Muscle layer of colon (tissue), 2 donors: ENCODE data around the gene LTB.
A peak's percentile ranks its signal among the peaks of the same experiment; 100 is the strongest.
"Not testable (repeated sequence)": the region's sequence is repeated elsewhere in the genome, so short reads cannot be mapped to it uniquely, and the experiment has no call there.

ENCODE experiments used
- H3K27ac ChIP-seq: one replicate; pipeline ENCODE4 v1.7.0; 2013; ENCODE audit warnings: low read depth, mild to moderate bottlenecking, low read length, moderate library complexity
- H3K27me3 ChIP-seq, 2 donors: one replicate each; pipeline ENCODE4 v1.7.0; 2013; ENCODE audit warnings: low read length in 2 of 2, mild to moderate bottlenecking in 2 of 2; ENCODE audit not compliant: insufficient read depth in 2 of 2, control insufficient read depth in 1 of 2
- H3K36me3 ChIP-seq: one replicate; pipeline ENCODE4 v1.7.0; 2013; ENCODE audit warnings: mild to moderate bottlenecking, low read length; ENCODE audit not compliant: insufficient read depth
- H3K4me1 ChIP-seq: one replicate; pipeline ENCODE4 v1.7.0; 2013; ENCODE audit warnings: mild to moderate bottlenecking, low read length; ENCODE audit not compliant: insufficient read depth
- H3K4me3 ChIP-seq, 2 donors: one replicate each; pipeline ENCODE4 v1.7.0; 2013; ENCODE audit warnings: low read length in 2 of 2, low read depth in 1 of 2, mild to moderate bottlenecking in 1 of 2, moderate library complexity in 1 of 2
- H3K9ac ChIP-seq: one replicate; pipeline ENCODE4 v1.7.0; 2013; ENCODE audit warnings: low read length
- H3K9me3 ChIP-seq: one replicate; pipeline ENCODE4 v1.7.0; 2013; ENCODE audit warnings: mild to moderate bottlenecking, low read length
- donor health status: abdominal sarcoma.
- donor health status: Adenocarcinoma of cecum.

Gene LTB

GRCh38 chr6:31557443-31558317, 24.5 kb downstream of the LTB start:
- Histone ChIP-seq H3K36me3 (peaks cover 42% of the 10 kb centered on the region), H3K27ac (peak overlapping the region; percentile 38), H3K9me3 (no peaks in the 10 kb centered on the region), H3K9ac (no peak overlapping the region), H3K4me1 (peaks cover 10% of the 10 kb centered on the region), H3K27me3 (no peaks in the 10 kb centered on the region), H3K4me3 (no peak overlapping the region)

GRCh38 chr6:31556307-31556706, 25.9 kb downstream of the LTB start:
- Histone ChIP-seq H3K9ac (no peak overlapping the region), H3K9me3 (no peaks in the 10 kb centered on the region), H3K27me3 (no peaks in the 10 kb centered on the region), H3K27ac (no peak overlapping the region), H3K4me1 (peaks cover 10% of the 10 kb centered on the region), H3K36me3 (peaks cover 42% of the 10 kb centered on the region), H3K4me3 (no peak overlapping the region)

DNA sequence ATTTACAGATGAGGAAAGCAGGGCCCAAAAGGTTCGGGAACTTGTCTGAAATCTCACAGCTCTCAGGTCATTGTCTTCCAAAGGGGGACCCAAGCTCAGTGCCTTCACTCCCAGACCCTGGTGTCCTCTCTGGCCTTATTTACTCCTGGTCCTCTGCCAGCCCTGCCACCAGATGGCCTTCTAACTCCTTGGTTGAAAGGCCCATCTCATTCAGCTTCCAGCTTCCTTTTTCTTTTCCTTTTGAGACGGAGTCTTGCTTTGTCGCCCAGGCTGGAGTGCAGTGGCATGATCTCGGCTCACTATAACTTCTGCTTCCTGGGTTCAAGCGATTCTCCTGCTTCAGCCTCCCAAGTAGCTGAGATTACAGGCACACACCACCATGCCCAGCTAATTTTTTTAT, 30.9 kb downstream of the LTB start:
- peaks cover 17% of the 10 kb centered on the region for H3K4me1 ChIP-seq
- H3K27ac ChIP-seq, H3K27me3 ChIP-seq, H3K4me3 ChIP-seq, H3K9ac ChIP-seq, H3K9me3 ChIP-seq, H3K36me3 ChIP-seq: not testable (repeated sequence)

- Histone ChIP-seq H3K9me3 (no peaks in the 10 kb centered on the region), H3K36me3 (no peaks in the 10 kb centered on the region), H3K4me1 (peaks cover 19% of the 10 kb centered on the region), H3K9ac (peak overlapping the region; percentile 38), H3K27ac (peak overlapping the region; percentile 86), H3K27me3 (no peaks in the 10 kb centered on the region), H3K4me3 (peak overlapping the region in 1 of 2 donors; percentile 74)
Observed at GRCh38 chr6:31548544-31548873, 33.7 kb downstream of the LTB start.

DNA sequence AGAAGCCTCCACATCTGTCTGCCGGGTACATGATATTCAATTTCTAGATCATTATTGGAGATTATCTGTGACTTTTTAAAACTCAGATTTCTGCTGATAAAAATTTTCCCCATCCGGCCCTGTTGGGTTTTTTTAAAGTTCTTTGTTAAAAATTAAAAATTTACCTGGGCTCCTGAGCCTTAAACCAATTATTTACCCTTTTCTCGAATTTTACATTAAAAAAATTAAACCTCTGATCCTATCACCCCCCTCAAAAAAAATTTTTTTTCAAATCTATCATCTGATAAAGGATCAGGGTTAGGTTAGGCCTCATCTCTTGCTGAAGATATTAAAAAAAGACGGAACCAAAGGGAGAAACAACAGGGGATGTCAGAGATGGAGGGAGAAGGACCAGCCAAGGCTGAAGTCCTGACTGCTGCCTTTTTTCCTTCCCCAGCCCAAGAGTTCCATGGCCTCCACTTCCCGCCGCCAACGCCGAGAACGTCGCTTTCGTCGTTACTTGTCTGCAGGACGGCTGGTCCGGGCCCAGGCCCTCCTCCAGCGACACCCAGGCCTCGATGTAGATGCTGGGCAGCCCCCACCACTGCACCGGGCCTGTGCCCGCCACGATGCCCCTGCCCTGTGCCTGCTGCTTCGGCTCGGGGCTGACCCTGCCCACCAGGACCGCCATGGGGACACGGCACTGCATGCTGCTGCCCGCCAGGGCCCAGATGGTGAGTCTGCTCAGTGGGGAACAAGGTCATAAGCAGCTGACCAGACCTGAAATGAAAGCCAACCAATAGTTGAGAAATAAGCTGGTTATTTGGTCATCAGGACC, 34.3 kb downstream of the LTB start:
- Histone ChIP-seq H3K4me1 (peaks cover 23% of the 10 kb centered on the region), H3K27ac (peak overlapping the region; percentile 86), H3K9me3 (no peaks in the 10 kb centered on the region), H3K27me3 (no peaks in the 10 kb centered on the region), H3K36me3 (no peaks in the 10 kb centered on the region), H3K4me3 (peak overlapping the region; percentile 28 to 74), H3K9ac (peak overlapping the region; percentile 38)

GRCh38 chr6:31546958-31547726, 35.1 kb downstream of the LTB start, which contains the start of gene NFKBIL1:
NFKBIL1 (plus strand) TSS chr6:31547608; CDS start chr6:31547695, 87 bp downstream.
- peak within 1 kb of the TSS; percentile 86 for H3K27ac ChIP-seq
- peak within 1 kb of the TSS; percentile 77 for H3K9ac ChIP-seq
- H3K36me3 ChIP-seq: no peaks in the 10 kb centered on the region
- H3K4me1 ChIP-seq: peaks cover 28% of the 10 kb centered on the region
- H3K27me3 ChIP-seq: no peaks in the 10 kb centered on the region
- no peaks in the 10 kb centered on the region for H3K9me3 ChIP-seq
- H3K4me3 ChIP-seq: peak within 1 kb of the TSS; percentile 47 to 74

DNA sequence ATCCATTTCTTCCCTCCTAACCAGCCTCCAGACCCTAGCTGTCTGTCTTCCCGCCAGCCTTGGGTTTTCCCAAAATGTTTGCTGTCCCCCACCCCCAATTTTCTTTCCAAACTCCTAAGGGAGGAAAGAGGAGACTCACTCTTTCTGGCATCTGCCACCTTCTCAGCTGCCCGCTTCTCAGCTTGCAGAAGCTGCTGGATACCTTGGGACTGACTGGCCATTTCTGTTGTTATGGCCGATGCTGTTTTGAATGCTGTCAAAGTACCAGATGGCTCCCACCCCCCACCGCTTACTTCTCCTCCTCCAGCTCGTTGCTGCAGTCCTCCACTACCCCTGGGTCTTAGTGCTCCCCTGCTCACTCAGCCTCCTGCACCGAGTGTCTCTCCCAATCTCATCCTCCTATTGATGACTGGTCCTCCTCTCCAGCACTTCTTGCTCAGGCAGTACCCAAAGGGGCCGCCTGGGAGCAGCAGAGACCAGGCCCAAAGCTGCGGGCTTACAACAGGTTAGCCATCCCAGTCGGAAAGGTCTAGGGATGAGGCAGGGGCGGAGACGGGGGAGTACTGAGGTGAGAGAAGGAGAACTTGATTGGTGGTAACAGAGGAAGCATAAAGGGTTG, 35.8 kb downstream of the LTB start, which contains the start of gene ATP6V1G2:
ATP6V1G2 (minus strand) TSS at position 270 of the 619 bp plus-strand sequence; CDS start at position 221, 49 bp downstream.
- H3K4me1 ChIP-seq: peaks cover 28% of the 10 kb centered on the region
- H3K27ac ChIP-seq: peak within 1 kb of the TSS; percentile 86
- H3K9ac ChIP-seq: peak within 1 kb of the TSS; percentile 77
- peak within 1 kb of the TSS; percentile 47 to 74 for H3K4me3 ChIP-seq
- no peaks in the 10 kb centered on the region for H3K9me3 ChIP-seq
- H3K27me3 ChIP-seq: no peaks in the 10 kb centered on the region
- H3K36me3 ChIP-seq: no peaks in the 10 kb centered on the region

GRCh38 chr6:31545291-31545690, 36.9 kb downstream of the LTB start:
- Histone ChIP-seq H3K27ac (no peak overlapping the region), H3K9ac (no peak overlapping the region), H3K4me3 (no peak overlapping the region)

DNA sequence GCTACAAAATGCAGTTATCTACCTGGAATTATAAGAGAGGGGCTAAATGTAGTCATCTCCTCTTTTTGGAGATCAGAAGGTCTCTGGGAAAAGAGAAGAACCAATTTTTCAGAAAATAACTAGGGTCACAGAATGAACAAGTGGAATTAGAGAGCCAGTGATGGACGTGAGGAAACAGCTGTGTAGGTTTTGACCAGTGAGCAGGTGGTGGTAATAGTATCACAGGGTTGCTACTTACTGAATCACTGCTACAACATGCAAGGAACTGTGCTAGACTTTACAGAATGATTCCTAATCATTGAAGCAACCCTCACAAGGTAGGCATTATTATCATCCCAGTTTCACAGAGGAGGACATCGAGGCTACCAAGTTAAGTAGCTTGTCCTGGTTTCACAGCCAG, 37.5 kb downstream of the LTB start:
- no peak overlapping the region for H3K4me3 ChIP-seq
- H3K27ac ChIP-seq: no peak overlapping the region
- H3K9me3 ChIP-seq: no peaks in the 10 kb centered on the region
- H3K9ac ChIP-seq: no peak overlapping the region
- H3K27me3 ChIP-seq: no peaks in the 10 kb centered on the region
- peaks cover 40% of the 10 kb centered on the region for H3K4me1 ChIP-seq
- peaks cover 8% of the 10 kb centered on the region for H3K36me3 ChIP-seq

More at GRCh38 chr6:31545291-31545690, 36.9 kb downstream of the LTB start:
- Histone ChIP-seq H3K36me3 (peaks cover 2% of the 10 kb centered on the region), H3K4me1 (peaks cover 34% of the 10 kb centered on the region), H3K9me3 (no peaks in the 10 kb centered on the region), H3K27me3 (no peaks in the 10 kb centered on the region)

DNA sequence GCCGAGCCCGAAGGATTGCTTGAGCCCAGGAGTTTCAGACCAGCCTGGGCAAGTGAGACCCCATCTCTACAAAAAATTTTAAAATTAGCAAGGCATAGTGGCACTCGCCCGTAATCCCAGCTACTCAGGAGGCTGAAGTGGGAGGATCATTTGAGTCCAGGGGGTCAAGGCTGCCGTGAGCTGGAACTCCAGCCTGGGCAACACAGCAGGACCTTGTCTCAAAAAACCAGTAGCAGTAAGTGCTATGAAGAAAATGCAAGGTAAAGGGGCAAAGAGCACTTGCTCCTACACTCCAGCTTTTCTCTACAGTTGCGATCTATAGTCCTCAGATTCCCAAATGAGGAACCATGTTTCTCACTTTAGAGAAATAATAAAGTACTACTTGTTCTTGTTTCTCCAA, 38.6 kb downstream of the LTB start:
- H3K27me3 ChIP-seq: no peaks in the 10 kb centered on the region
- no peaks in the 10 kb centered on the region for H3K9me3 ChIP-seq
- no peak overlapping the region for H3K27ac ChIP-seq
- H3K4me3 ChIP-seq: no peak overlapping the region
- no peak overlapping the region for H3K9ac ChIP-seq
- peaks cover 47% of the 10 kb centered on the region for H3K4me1 ChIP-seq
- peaks cover 18% of the 10 kb centered on the region for H3K36me3 ChIP-seq
